ENCODE data around the gene INSR.

The INSR gene

DNA sequence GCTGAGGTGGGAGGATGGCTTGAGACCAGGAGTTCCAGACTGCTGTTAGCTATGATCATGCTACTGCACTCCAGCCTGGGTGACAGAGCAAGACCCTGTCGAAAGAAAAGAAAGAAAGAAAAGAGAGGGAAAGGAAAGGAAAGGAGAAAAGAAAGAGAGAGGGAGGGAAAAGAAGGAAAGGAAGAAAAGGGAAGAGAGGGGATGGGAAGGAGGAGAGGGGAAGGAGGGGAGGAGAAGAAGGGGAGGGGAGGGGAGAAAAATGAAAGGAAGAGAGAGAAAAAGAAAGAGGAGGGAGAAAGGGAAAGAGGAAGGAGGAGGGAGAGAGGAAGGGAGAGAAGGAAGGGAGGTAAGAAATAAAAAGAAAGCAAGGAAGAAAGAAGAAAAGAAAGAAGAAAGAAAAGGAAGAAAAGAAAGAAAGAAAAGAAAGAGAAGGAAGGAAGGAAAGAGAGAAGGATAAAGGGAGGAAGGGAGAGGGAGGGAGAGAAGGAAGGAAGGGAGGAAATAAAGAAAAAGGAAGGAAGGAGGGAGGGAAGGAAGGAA, 44.1 kb downstream of the INSR start:
- Histone ChIP-seq H3K27me3 (replicated peaks; ENCODE audit: control insufficient read depth, insufficient read depth, low read length, poor library complexity, severe bottlenecking) (no peaks in the 10 kb centered on the region), H3K27ac (ENCODE audit: insufficient read depth, low read length, poor library complexity, severe bottlenecking) (no peak overlapping the region), H3K9me3 (ENCODE audit: control insufficient read depth, low read length) (no peaks in the 10 kb centered on the region), H3K4me3 (ENCODE audit: insufficient read depth, low read depth, low read length, poor library complexity, severe bottlenecking) (no peak overlapping the region), H3K4me1 (ENCODE audit: control insufficient read depth, insufficient read depth, low read length, poor library complexity, severe bottlenecking) (no peaks in the 10 kb centered on the region), H3K36me3 (ENCODE audit: control insufficient read depth, insufficient read depth, low read length) (no peaks in the 10 kb centered on the region)
- no peak for DNase-seq

DNA sequence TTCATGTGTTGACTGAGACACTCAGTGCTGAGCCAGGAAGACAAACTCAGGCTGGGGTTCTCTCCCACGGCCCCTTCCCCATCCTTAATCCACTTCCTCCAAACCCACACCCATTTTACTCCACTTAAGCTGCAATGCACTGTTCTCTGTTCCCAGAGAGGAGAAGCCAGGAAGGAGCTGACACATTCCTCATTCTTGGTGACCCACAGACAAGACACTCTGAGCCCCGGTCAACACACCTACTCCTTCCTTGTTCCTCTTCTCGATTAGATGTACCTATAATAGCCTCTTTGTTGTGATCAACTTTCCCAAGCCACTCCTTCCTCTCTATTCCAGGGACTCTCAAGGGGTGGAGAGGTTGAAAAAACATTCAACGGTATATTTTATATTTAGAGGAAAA, 47.1 kb downstream of the INSR start:
- Histone ChIP-seq H3K9me3 (ENCODE audit: control insufficient read depth, low read length) (no peaks in the 10 kb centered on the region), H3K4me1 (ENCODE audit: control insufficient read depth, insufficient read depth, low read length, poor library complexity, severe bottlenecking) (no peaks in the 10 kb centered on the region), H3K4me3 (ENCODE audit: insufficient read depth, low read depth, low read length, poor library complexity, severe bottlenecking) (no peak overlapping the region), H3K27ac (ENCODE audit: insufficient read depth, low read length, poor library complexity, severe bottlenecking) (no peak overlapping the region), H3K27me3 (replicated peaks; ENCODE audit: control insufficient read depth, insufficient read depth, low read length, poor library complexity, severe bottlenecking) (no peaks in the 10 kb centered on the region), H3K36me3 (ENCODE audit: control insufficient read depth, insufficient read depth, low read length) (no peaks in the 10 kb centered on the region)
- no peak for DNase-seq

DNA sequence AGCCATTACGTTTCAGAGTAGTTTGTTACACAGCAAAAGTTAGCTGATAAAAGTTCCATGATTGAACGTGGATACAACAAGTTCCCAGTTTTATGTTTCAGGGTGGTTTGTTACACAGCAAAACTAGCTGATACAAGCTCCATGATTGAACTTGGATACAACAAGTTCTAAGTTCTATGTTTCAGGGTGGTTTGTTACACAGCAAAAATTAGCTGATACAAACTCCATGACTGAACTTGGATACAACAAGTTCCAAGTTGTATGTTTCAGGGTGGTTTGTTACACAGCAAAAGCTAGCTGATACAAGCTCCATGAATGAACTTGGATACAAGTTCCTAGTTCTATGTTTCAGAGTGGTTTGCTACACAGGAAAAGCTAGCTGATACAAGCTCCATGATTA, 47.6 kb downstream of the INSR start:
- H3K36me3 ChIP-seq (ENCODE audit: control insufficient read depth, insufficient read depth, low read length), result no peaks in the 10 kb centered on the region
- no peak for DNase-seq
- H3K27me3 ChIP-seq (replicated peaks; ENCODE audit: control insufficient read depth, insufficient read depth, low read length, poor library complexity, severe bottlenecking), result no peaks in the 10 kb centered on the region
- no peaks in the 10 kb centered on the region for H3K4me1 ChIP-seq (ENCODE audit: control insufficient read depth, insufficient read depth, low read length, poor library complexity, severe bottlenecking)
- no peak overlapping the region for H3K4me3 ChIP-seq (ENCODE audit: insufficient read depth, low read depth, low read length, poor library complexity, severe bottlenecking)
- no peak overlapping the region for H3K27ac ChIP-seq (ENCODE audit: insufficient read depth, low read length, poor library complexity, severe bottlenecking)
- H3K9me3 ChIP-seq (ENCODE audit: control insufficient read depth, low read length), result no peaks in the 10 kb centered on the region

DNA sequence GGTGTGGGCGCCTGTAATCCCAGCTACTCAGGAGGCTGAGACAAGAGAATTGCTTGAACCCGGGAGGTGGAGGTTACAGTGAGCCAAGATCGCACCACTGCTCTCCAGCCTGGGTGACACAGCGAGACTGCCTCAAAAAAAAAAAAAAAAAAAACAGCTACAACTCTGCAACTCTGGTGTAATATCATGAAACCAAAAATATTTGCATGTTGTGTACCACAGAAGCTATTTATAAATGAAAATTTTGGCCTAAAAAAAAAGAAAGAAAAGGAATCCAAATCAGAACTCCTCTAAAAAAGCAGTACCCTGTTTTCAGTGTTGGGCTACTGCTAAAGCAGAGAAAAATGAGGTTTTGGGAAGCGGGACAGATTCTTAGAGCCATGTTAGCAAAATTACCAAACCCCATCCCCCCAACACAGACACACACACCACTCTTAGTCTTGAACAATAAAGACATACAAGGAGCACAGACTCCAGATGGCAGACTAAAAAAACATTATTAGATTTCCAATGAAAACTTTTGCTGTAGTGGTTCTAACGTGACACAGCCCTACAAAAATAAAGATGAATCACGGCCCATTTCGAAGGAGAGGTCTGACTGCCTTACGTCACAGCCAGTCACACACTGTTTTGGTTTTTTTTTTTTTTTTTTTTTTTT, 51.5 kb downstream of the INSR start:
- DNase-seq, result no peak
- Histone ChIP-seq H3K9me3 (ENCODE audit: control insufficient read depth, low read length) (no peaks in the 10 kb centered on the region), H3K36me3 (ENCODE audit: control insufficient read depth, insufficient read depth, low read length) (no peaks in the 10 kb centered on the region), H3K4me3 (ENCODE audit: insufficient read depth, low read depth, low read length, poor library complexity, severe bottlenecking) (no peak overlapping the region), H3K27me3 (replicated peaks; ENCODE audit: control insufficient read depth, insufficient read depth, low read length, poor library complexity, severe bottlenecking) (no peaks in the 10 kb centered on the region), H3K4me1 (ENCODE audit: control insufficient read depth, insufficient read depth, low read length, poor library complexity, severe bottlenecking) (no peaks in the 10 kb centered on the region), H3K27ac (ENCODE audit: insufficient read depth, low read length, poor library complexity, severe bottlenecking) (no peak overlapping the region)

DNA sequence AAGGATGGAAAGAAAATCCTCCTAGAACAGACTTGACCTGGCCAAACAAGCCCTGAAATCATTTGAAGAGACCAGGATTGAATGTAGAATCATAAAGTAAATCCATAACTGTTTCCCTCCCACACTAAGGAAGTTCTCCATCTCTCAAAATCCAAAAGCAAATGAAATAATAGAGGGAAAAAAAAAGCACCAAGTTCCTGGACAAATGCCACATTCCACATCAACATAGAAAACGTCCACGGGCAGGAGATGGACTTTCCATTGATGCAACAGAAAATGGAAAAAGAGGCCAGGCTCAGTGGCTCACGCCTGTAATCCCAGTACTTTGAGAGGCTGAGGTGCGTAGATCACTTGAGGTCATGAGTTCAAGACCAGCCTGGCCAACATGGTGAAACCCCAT, 56.2 kb downstream of the INSR start:
- Histone ChIP-seq H3K27ac (ENCODE audit: insufficient read depth, low read length, poor library complexity, severe bottlenecking) (no peak overlapping the region), H3K27me3 (replicated peaks; ENCODE audit: control insufficient read depth, insufficient read depth, low read length, poor library complexity, severe bottlenecking) (no peaks in the 10 kb centered on the region), H3K36me3 (ENCODE audit: control insufficient read depth, insufficient read depth, low read length) (no peaks in the 10 kb centered on the region), H3K4me3 (ENCODE audit: insufficient read depth, low read depth, low read length, poor library complexity, severe bottlenecking) (no peak overlapping the region), H3K9me3 (ENCODE audit: control insufficient read depth, low read length) (no peaks in the 10 kb centered on the region), H3K4me1 (ENCODE audit: control insufficient read depth, insufficient read depth, low read length, poor library complexity, severe bottlenecking) (no peaks in the 10 kb centered on the region)
- DNase-seq, result no peak

DNA sequence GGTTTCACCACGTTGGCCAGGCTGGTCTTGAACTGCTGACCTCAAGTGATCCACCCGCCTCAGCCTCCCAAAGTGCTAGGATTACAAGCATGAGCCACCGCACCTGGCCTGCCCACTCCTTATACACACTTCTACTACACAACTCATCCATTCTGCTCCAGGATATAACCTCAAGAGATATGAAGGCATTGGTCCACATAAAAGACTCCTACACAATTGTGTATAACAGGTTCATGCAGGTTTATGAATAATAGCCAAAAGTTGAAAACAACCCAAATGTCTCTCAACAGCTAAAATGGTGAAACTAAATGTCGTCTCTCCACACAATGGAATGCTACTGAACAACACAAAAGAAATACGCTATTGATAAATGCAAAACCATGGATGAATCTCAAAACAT, 58.1 kb downstream of the INSR start:
- Histone ChIP-seq H3K4me3 (ENCODE audit: insufficient read depth, low read depth, low read length, poor library complexity, severe bottlenecking) (no peak overlapping the region), H3K36me3 (ENCODE audit: control insufficient read depth, insufficient read depth, low read length) (no peaks in the 10 kb centered on the region), H3K27me3 (replicated peaks; ENCODE audit: control insufficient read depth, insufficient read depth, low read length, poor library complexity, severe bottlenecking) (no peaks in the 10 kb centered on the region), H3K9me3 (ENCODE audit: control insufficient read depth, low read length) (no peaks in the 10 kb centered on the region), H3K27ac (ENCODE audit: insufficient read depth, low read length, poor library complexity, severe bottlenecking) (no peak overlapping the region), H3K4me1 (ENCODE audit: control insufficient read depth, insufficient read depth, low read length, poor library complexity, severe bottlenecking) (no peaks in the 10 kb centered on the region)
- no peak for DNase-seq

DNA sequence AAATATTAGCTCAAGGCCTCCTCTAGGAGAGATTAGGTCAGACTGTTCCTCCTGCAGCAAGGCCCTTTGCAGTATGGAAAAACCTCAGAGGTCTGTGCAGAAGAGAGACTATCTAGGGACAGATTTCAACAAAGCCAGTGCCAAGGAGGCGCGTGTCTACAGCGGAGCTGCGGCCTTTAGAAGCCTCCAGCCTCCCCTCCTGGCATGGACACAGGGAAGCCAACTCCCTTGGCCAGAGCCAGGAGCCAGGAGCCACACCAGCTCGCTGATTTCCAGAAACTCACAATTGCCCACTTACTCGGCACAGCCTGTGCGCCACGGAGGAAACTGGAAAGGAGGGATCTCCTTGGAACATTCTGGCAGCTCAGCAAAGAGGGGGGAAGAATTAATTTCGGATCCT, 63.4 kb downstream of the INSR start:
- Histone ChIP-seq H3K9me3 (ENCODE audit: control insufficient read depth, low read length) (no peaks in the 10 kb centered on the region), H3K36me3 (ENCODE audit: control insufficient read depth, insufficient read depth, low read length) (no peaks in the 10 kb centered on the region), H3K4me1 (ENCODE audit: control insufficient read depth, insufficient read depth, low read length, poor library complexity, severe bottlenecking) (no peaks in the 10 kb centered on the region), H3K4me3 (ENCODE audit: insufficient read depth, low read depth, low read length, poor library complexity, severe bottlenecking) (no peak overlapping the region), H3K27ac (ENCODE audit: insufficient read depth, low read length, poor library complexity, severe bottlenecking) (no peak overlapping the region), H3K27me3 (replicated peaks; ENCODE audit: control insufficient read depth, insufficient read depth, low read length, poor library complexity, severe bottlenecking) (no peaks in the 10 kb centered on the region)
- DNase-seq, result no peak

DNA sequence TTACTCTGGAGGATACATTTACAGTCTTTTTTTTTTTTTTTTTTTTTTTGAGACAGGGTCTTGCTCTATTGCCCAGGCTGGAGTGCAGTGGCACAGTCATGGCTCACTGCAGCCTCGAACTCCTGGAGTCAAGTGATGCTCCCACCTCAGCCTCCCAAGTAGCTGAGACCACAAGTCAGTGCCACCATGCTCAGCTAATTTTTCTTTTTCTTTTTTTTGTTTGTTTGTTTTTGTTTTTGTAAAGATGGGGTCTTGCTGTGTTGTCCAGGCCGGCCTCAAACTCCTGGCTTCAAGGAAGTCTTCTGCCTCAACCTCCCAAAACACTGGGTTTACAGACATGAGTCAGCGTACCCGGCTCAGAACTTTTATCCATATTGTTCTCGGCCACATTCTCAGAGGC, 64.5 kb downstream of the INSR start:
- Histone ChIP-seq H3K4me1 (ENCODE audit: control insufficient read depth, insufficient read depth, low read length, poor library complexity, severe bottlenecking) (no peaks in the 10 kb centered on the region), H3K27ac (ENCODE audit: insufficient read depth, low read length, poor library complexity, severe bottlenecking) (no peak overlapping the region), H3K4me3 (ENCODE audit: insufficient read depth, low read depth, low read length, poor library complexity, severe bottlenecking) (no peak overlapping the region), H3K36me3 (ENCODE audit: control insufficient read depth, insufficient read depth, low read length) (no peaks in the 10 kb centered on the region), H3K9me3 (ENCODE audit: control insufficient read depth, low read length) (no peaks in the 10 kb centered on the region), H3K27me3 (replicated peaks; ENCODE audit: control insufficient read depth, insufficient read depth, low read length, poor library complexity, severe bottlenecking) (no peaks in the 10 kb centered on the region)
- DNase-seq, result no peak

DNA sequence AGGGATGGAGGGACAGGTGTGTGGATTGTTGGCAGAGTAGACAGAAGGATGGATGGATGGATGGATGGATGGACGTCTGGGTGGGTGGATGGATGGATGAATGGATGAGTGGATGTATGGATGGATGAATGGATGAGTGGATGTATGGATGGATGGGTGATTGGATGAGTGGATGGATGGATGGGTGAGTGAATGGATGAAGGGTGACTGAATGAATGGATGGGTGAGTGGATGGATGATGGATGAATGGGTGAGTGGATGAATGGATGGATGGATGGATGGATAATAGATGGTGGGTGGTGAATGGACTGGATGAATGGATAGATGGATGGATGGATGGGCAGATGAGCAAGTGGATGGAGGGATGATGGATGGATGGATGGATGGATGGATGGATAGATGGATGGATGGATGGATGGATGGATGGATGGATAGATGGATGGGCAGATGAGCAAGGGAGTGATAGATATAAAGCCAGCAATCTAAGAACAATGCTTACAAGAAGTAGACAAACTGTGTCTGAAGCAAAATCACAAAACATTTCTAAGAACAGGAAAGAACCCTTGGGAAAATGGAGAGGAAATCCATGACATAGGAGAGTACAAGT, 65.2 kb downstream of the INSR start:
- no peak overlapping the region for H3K27ac ChIP-seq (ENCODE audit: insufficient read depth, low read length, poor library complexity, severe bottlenecking)
- H3K36me3 ChIP-seq (ENCODE audit: control insufficient read depth, insufficient read depth, low read length), result no peaks in the 10 kb centered on the region
- no peak for DNase-seq
- H3K9me3 ChIP-seq (ENCODE audit: control insufficient read depth, low read length), result no peaks in the 10 kb centered on the region
- H3K27me3 ChIP-seq (replicated peaks; ENCODE audit: control insufficient read depth, insufficient read depth, low read length, poor library complexity, severe bottlenecking), result no peaks in the 10 kb centered on the region
- no peaks in the 10 kb centered on the region for H3K4me1 ChIP-seq (ENCODE audit: control insufficient read depth, insufficient read depth, low read length, poor library complexity, severe bottlenecking)
- no peak overlapping the region for H3K4me3 ChIP-seq (ENCODE audit: insufficient read depth, low read depth, low read length, poor library complexity, severe bottlenecking)

DNA sequence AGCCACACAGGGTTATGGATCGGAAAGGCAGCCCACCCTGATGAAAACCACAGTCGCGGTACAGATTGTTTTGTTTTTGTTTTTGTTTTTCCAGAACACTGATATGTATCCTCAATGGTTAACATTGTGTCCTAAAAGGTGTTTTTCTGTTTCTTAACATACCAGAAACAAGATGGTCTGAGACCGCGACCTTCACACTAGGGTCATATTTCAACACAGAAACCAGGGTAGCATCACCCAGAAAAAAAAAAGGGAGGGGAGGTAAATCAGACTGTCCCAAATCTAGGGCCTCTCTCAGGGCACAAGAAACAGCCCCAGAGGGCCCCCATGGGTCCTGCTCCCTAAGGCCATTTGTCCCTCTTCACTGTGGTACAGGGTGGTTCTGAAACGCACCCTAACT, 66.5 kb downstream of the INSR start:
- Histone ChIP-seq H3K27ac (ENCODE audit: insufficient read depth, low read length, poor library complexity, severe bottlenecking) (no peak overlapping the region), H3K4me3 (ENCODE audit: insufficient read depth, low read depth, low read length, poor library complexity, severe bottlenecking) (no peak overlapping the region), H3K9me3 (ENCODE audit: control insufficient read depth, low read length) (no peaks in the 10 kb centered on the region), H3K27me3 (replicated peaks; ENCODE audit: control insufficient read depth, insufficient read depth, low read length, poor library complexity, severe bottlenecking) (no peaks in the 10 kb centered on the region), H3K36me3 (ENCODE audit: control insufficient read depth, insufficient read depth, low read length) (no peaks in the 10 kb centered on the region), H3K4me1 (ENCODE audit: control insufficient read depth, insufficient read depth, low read length, poor library complexity, severe bottlenecking) (no peaks in the 10 kb centered on the region)
- no peak for DNase-seq
